Type B pancreatic cell (in vitro differentiated cells): ENCODE data around the gene CETP. TPM values are rescaled to one million over a fixed set of nuclear protein-coding genes. Genes with fewer than 3 reads are reported as not detected.

Source experiments
- DNase-seq: peaks from one replicate; pipeline ENCODE4 v3.0.0; 2021; ENCODE audit warnings: mixed read lengths; ENCODE audit not compliant: unreplicated experiment; ENCODE audit errors: extremely low spot score
- H3K27ac Mint-ChIP-seq: 2 replicates; pipeline ENCODE4 v1.8.0; 2021; ENCODE audit warnings: mild to moderate bottlenecking, mixed read lengths
- H3K27me3 Mint-ChIP-seq: 2 replicates; pipeline ENCODE4 v1.8.0; 2021; ENCODE audit warnings: mixed read lengths
- H3K36me3 Mint-ChIP-seq: 2 replicates; pipeline ENCODE4 v1.8.0; 2021; ENCODE audit warnings: mixed read lengths
- H3K4me1 Mint-ChIP-seq: one replicate; pipeline ENCODE4 v1.8.0; 2021; ENCODE audit warnings: mixed read lengths; ENCODE audit not compliant: unreplicated experiment
- H3K4me3 Mint-ChIP-seq: 2 replicates; pipeline ENCODE4 v1.8.0; 2021; ENCODE audit warnings: mild to moderate bottlenecking, mixed read lengths
- H3K9me3 Mint-ChIP-seq: 2 replicates; pipeline ENCODE4 v1.8.0; 2021; ENCODE audit warnings: mixed read lengths
- CTCF ChIP-seq: fragments of 200-600 bp; sonication (generic); conservative IDR thresholded peaks from 2 replicates; pipeline ENCODE4 v1.5.0; 2021; ENCODE audit warnings: antibody characterized with exemption, mild to moderate bottlenecking
- total RNA-seq: library from RNA; stranded (reverse); gene quantifications from 2 replicates; pipeline ENCODE4 v1.2.1, GENCODE V29; 2021; ENCODE audit warnings: low replicate concordance

CETP gene
- total RNA-seq, 1 donor from 2014 or later: not detected

- DNase-seq: no peak
- H3K27ac Mint-ChIP-seq: no peak overlapping the region
- H3K27me3 Mint-ChIP-seq: no peaks in the 10 kb centered on the region
- TF ChIP-seq CTCF: no peak
- peaks cover 8% of the 10 kb centered on the region for H3K4me1 Mint-ChIP-seq
- peaks cover 5% of the 10 kb centered on the region for H3K36me3 Mint-ChIP-seq
- no peak overlapping the region for H3K4me3 Mint-ChIP-seq
- no peaks in the 10 kb centered on the region for H3K9me3 Mint-ChIP-seq
Measured at GRCh38 chr16:56929639-56930038, 32.1 kb upstream of the CETP start.

GRCh38 chr16:56930486-56931270, 31.1 kb upstream of the CETP start:
- peak overlapping the region; percentile 93 for H3K4me3 Mint-ChIP-seq
- H3K27ac Mint-ChIP-seq: peak overlapping the region; percentile 95
- H3K27me3 Mint-ChIP-seq: no peaks in the 10 kb centered on the region
- peaks cover 17% of the 10 kb centered on the region for H3K4me1 Mint-ChIP-seq
- no peaks in the 10 kb centered on the region for H3K9me3 Mint-ChIP-seq
- peaks cover 14% of the 10 kb centered on the region for H3K36me3 Mint-ChIP-seq
- no peak for DNase-seq
- no peak for TF ChIP-seq CTCF

- Mint-ChIP-seq H3K36me3 (peaks cover 18% of the 10 kb centered on the region), H3K27ac (peak overlapping the region; percentile 95), H3K27me3 (no peaks in the 10 kb centered on the region), H3K9me3 (no peaks in the 10 kb centered on the region), H3K4me1 (peaks cover 17% of the 10 kb centered on the region), H3K4me3 (peak overlapping the region; percentile 93)
- no peak for DNase-seq
- no peak for TF ChIP-seq CTCF
Measured at GRCh38 chr16:56931271-56931891, 30.4 kb upstream of the CETP start.

- Mint-ChIP-seq H3K9me3 (no peaks in the 10 kb centered on the region), H3K4me3 (peak within 1 kb of the TSS; percentile 93), H3K27ac (peak within 1 kb of the TSS; percentile 95), H3K36me3 (peaks cover 24% of the 10 kb centered on the region), H3K4me1 (peaks cover 17% of the 10 kb centered on the region), H3K27me3 (no peaks in the 10 kb centered on the region)
- peak; percentile 99 for DNase-seq
- peak; percentile 54 for TF ChIP-seq CTCF
Measured at GRCh38 chr16:56931892-56932720, 29.6 kb upstream of the CETP start, which contains the start of gene HERPUD1. TSS of gene HERPUD1 (plus strand) at chr16:56932142. CDS start at chr16:56932245, 103 bp downstream.

GRCh38 chr16:56932721-56933619, 28.8 kb upstream of the CETP start:
- peak; percentile 73 for DNase-seq
- Mint-ChIP-seq H3K4me3 (peak overlapping the region; percentile 93), H3K9me3 (no peaks in the 10 kb centered on the region), H3K27ac (peak overlapping the region; percentile 95), H3K4me1 (peaks cover 17% of the 10 kb centered on the region), H3K27me3 (no peaks in the 10 kb centered on the region), H3K36me3 (peaks cover 31% of the 10 kb centered on the region)
- TF ChIP-seq CTCF: no peak
